Upper lobe of left lung (tissue), 6 donors: ENCODE results near the gene ERCC4. TPM values are rescaled to one million over a fixed set of nuclear protein-coding genes. Genes with fewer than 3 reads are reported as not detected.

ENCODE experiments used
- ATAC-seq, 2 donors: fragments of 200-7000 bp; cut with Tn5 transposase; one replicate each; pipeline ENCODE4 v1.9.1; 2022; ENCODE audit warnings: mild to moderate bottlenecking in 2 of 2, moderate library complexity in 2 of 2; ENCODE audit not compliant: low FRiP score in 2 of 2
- DNase-seq, 2 donors: peaks; one replicate each; pipeline ENCODE4 v3.0.0-alpha.2; 2019 to 2020
- H3K27ac ChIP-seq, 4 donors: fragments of 200-600 bp; sonication (generic); one replicate each; pipeline ENCODE4 v1.5.1; 2016 to 2019
- H3K27me3 ChIP-seq, 4 donors: fragments of 200-600 bp; sonication (generic); one replicate each; pipeline ENCODE4 v1.5.1; 2017 to 2019
- H3K36me3 ChIP-seq, 4 donors: fragments of 200-600 bp; sonication (generic); one replicate each; pipeline ENCODE4 v1.5.1; 2016 to 2019
- H3K4me1 ChIP-seq, 4 donors: fragments of 200-600 bp; sonication (generic); one replicate each; pipeline ENCODE4 v1.5.1; 2018 to 2019
- H3K4me3 ChIP-seq, 4 donors: fragments of 200-600 bp; sonication (generic); one replicate each; pipeline ENCODE4 v1.5.1; 2017 to 2019; ENCODE audit warnings: mild to moderate bottlenecking in 2 of 4, moderate library complexity in 1 of 4
- H3K9me3 ChIP-seq, 4 donors: fragments of 200-600 bp; sonication (generic); one replicate each; pipeline ENCODE4 v1.5.1; 2018 to 2019
- EP300 ChIP-seq, 4 donors: sonication (generic); formaldehyde crosslinking; IDR thresholded peaks; one replicate each; pipeline ENCODE4 v1.5.1; 2017; ENCODE audit warnings: antibody characterized with exemption in 4 of 4, control low read depth in 2 of 4
- POLR2A ChIP-seq, 4 donors: fragments of 450-650 bp; IDR thresholded peaks; one replicate each; pipeline ENCODE4 v1.5.1; 2016 to 2017; ENCODE audit warnings: antibody characterized with exemption in 4 of 4, mild to moderate bottlenecking in 2 of 4
- POLR2AphosphoS5 ChIP-seq, 2 donors: sonication (generic); formaldehyde crosslinking; IDR thresholded peaks; one replicate each; pipeline ENCODE4 v1.5.1; 2017; ENCODE audit warnings: antibody characterized with exemption in 2 of 2
- WGBS, 2 donors: methylation state at CpG; one replicate each; pipeline ENCODE4 v1.1.5; 2017 to 2018; 5-methylcytosine and 5-hydroxymethylcytosine counted together
- total RNA-seq, 6 donors: library from RNA; depleted of rRNA in 4 of 6; stranded (reverse); fragments of >200 nt in 4 of 6; gene quantifications; one replicate each; pipeline versions ENCODE4 v1.1.0 to v1.2.1, GENCODE V29; 2016 to 2021
- TF ChIP-seq, protein P1 (sequence below), 6 experiments: fragments of 450-650 bp in 4 of 6; fragments of 200-600 bp in 2 of 6; sonication (generic) in 2 of 6; IDR thresholded peaks; one replicate each; pipeline ENCODE4 v1.5.1; 2016 to 2019; ENCODE audit warnings: antibody characterized with exemption in 6 of 6
- donor health status: DM: no; HTN: no; CAD: no; lungs with moderate emphysema.
- donor health status: DM: no; HTN: yes; CAD: no; lungs with severe emphysema.

The ERCC4 gene
- total RNA-seq, 6 donors from 2014 or later = 4.2 to 12.1 (median 7.5) TPM

DNA sequence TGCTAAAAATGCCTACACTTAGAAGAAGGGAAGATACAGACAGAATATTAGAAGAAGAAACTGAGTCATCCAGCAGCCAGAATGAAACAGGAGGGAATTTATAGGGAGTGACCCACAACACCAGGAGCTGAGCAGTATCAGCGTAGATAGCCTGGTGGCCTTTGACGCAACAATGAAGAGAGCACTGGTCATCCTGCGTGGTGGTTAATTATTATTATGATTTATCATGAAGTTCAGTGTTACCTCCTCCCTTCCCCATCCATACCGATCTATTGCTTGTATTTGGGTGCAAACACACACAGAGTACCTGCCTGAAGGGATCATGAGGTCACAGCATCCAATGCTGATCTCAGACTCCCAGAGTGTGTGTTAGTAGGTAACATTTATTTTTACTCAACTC is 38.5 kb downstream of the ERCC4 start:
- DNase-seq (no peak), ATAC-seq (no peak)
- Histone ChIP-seq H3K36me3 (no peaks in the 10 kb centered on the region), H3K4me3 (no peak overlapping the region), H3K9me3 (no peaks in the 10 kb centered on the region), H3K27me3 (no peaks in the 10 kb centered on the region), H3K4me1 (peaks cover 16 to 23% (median 21%) of the 10 kb centered on the region in 4 donors), H3K27ac (peak overlapping the region in 1 of 4 donors; percentile 80)
- TF ChIP-seq POLR2A (IDR thresholded peaks at IDR 0.05) (no peak), POLR2AphosphoS5 (IDR thresholded peaks at IDR 0.05) (no peak), EP300 (IDR thresholded peaks at IDR 0.05) (no peak)
- TF ChIP-seq, protein P1, sequence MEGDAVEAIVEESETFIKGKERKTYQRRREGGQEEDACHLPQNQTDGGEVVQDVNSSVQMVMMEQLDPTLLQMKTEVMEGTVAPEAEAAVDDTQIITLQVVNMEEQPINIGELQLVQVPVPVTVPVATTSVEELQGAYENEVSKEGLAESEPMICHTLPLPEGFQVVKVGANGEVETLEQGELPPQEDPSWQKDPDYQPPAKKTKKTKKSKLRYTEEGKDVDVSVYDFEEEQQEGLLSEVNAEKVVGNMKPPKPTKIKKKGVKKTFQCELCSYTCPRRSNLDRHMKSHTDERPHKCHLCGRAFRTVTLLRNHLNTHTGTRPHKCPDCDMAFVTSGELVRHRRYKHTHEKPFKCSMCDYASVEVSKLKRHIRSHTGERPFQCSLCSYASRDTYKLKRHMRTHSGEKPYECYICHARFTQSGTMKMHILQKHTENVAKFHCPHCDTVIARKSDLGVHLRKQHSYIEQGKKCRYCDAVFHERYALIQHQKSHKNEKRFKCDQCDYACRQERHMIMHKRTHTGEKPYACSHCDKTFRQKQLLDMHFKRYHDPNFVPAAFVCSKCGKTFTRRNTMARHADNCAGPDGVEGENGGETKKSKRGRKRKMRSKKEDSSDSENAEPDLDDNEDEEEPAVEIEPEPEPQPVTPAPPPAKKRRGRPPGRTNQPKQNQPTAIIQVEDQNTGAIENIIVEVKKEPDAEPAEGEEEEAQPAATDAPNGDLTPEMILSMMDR (IDR thresholded peaks at IDR 0.05) = no peak
- 93 to 95% methylated on average over 4 of the region's 4 CpGs for WGBS, 2 donors

DNA sequence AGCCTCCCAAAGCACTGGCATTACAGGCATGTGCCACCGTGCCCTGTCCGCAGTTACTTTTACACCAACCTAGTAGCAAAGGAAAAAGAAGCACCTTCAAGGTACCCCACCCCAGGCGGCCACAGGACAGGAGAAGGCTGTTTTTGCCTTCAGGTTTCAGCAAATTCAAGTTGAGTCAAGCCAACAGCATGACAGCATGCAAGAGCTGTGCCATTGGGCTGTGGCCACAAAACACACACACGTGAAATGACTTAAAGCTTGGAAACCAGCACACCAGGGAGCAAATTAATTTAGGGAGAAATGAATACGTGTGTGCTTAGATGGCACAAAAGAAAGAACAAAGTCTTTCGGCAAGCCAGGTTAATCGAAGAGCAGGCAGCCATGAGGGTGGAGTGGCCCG is 39.7 kb downstream of the ERCC4 start:
- Histone ChIP-seq H3K27ac (no peak overlapping the region), H3K4me1 (peaks cover 16 to 23% (median 21%) of the 10 kb centered on the region in 4 donors), H3K27me3 (no peaks in the 10 kb centered on the region), H3K9me3 (no peaks in the 10 kb centered on the region), H3K4me3 (no peak overlapping the region), H3K36me3 (no peaks in the 10 kb centered on the region)
- no peak for ATAC-seq
- no peak for DNase-seq
- WGBS, 2 donors = 82 to 85% methylated on average over 8 of the region's 8 CpGs
- TF ChIP-seq EP300 (IDR thresholded peaks at IDR 0.05) (no peak), POLR2A (IDR thresholded peaks at IDR 0.05) (no peak)
- TF ChIP-seq, protein P1 (IDR thresholded peaks at IDR 0.05) = no peak

DNA sequence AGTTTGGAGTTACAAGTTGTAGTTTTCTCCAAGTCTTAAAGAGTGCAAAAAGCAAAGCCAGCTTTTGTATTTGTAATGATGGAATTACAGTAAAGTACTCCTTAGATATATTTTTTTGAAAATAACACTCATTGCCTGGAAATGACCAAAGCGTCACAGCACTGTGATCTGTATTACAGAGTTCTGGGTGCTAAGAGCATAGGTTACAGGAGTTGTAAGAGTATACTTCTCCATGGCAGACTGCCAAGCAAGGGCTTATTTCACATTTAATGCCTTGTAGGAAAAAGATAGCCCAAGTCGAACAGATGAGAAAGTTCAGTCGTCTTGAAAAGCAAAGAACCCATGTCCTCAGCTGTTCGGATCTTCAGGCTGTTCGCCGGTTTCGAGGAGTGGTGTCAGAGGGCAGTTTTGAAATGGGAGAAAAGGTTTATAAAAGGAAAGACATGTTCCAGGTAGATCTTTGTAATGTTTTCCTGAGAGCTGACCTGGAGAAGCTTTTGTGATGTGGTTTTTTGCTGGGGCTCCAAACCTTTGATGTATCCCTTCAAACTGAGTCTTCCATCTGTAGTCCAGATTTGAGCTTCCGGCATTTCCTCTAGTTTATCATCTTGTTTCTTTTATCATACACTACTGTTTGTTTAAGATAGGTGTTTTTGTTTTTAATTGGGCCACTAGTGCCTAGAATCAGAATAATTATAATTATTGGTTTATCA is 41.3 kb downstream of the ERCC4 start:
- 79 to 81% methylated on average over 8 of the region's 8 CpGs for WGBS, 2 donors
- TF ChIP-seq, protein P1 (IDR thresholded peaks at IDR 0.05) = no peak
- TF ChIP-seq EP300 (IDR thresholded peaks at IDR 0.05) (no peak), POLR2AphosphoS5 (IDR thresholded peaks at IDR 0.05) (no peak), POLR2A (IDR thresholded peaks at IDR 0.05) (no peak)
- DNase-seq = no peak
- Histone ChIP-seq H3K36me3 (no peaks in the 10 kb centered on the region), H3K4me3 (no peak overlapping the region), H3K27ac (no peak overlapping the region), H3K4me1 (peaks cover 16 to 23% (median 20%) of the 10 kb centered on the region in 4 donors), H3K9me3 (no peaks in the 10 kb centered on the region), H3K27me3 (no peaks in the 10 kb centered on the region)
- no peak for ATAC-seq

- no peak overlapping the region for H3K27ac ChIP-seq
- ATAC-seq (no peak), DNase-seq (no peak)
- H3K36me3 ChIP-seq = no peaks in the 10 kb centered on the region
- TF ChIP-seq POLR2A (IDR thresholded peaks at IDR 0.05) = no peak
- TF ChIP-seq, protein P1 (IDR thresholded peaks at IDR 0.05) = no peak
- H3K4me1 ChIP-seq = peaks cover 10 to 13% (median 11%) of the 10 kb centered on the region in 4 donors
- H3K9me3 ChIP-seq = no peaks in the 10 kb centered on the region
- no peak overlapping the region for H3K4me3 ChIP-seq
- H3K27me3 ChIP-seq = no peaks in the 10 kb centered on the region
- WGBS, 2 donors = 77 to 86% methylated on average over 1 of the region's 1 CpG
Measured at GRCh38 chr16:13962232-13962631, 42.3 kb downstream of the ERCC4 start.

- no peak for ATAC-seq
- 86% methylated on average over 2 of the region's 2 CpGs for WGBS, 2 donors
Measured at GRCh38 chr16:13968835-13969234, 48.9 kb downstream of the ERCC4 start.

More at GRCh38 chr16:13968835-13969234, 48.9 kb downstream of the ERCC4 start:
- Histone ChIP-seq H3K27me3 (no peaks in the 10 kb centered on the region), H3K27ac (no peak overlapping the region), H3K4me3 (no peak overlapping the region), H3K9me3 (no peaks in the 10 kb centered on the region), H3K36me3 (no peaks in the 10 kb centered on the region), H3K4me1 (no peaks in the 10 kb centered on the region)
- DNase-seq = no peak
- TF ChIP-seq POLR2AphosphoS5 (IDR thresholded peaks at IDR 0.05) = no peak
- no peak for TF ChIP-seq POLR2A (IDR thresholded peaks at IDR 0.05)
- TF ChIP-seq, protein P1 (IDR thresholded peaks at IDR 0.05) = no peak
- TF ChIP-seq EP300 (IDR thresholded peaks at IDR 0.05) = no peak
